Measurements from ENCODE around the gene PKHD1. TPM values are rescaled to one million over a fixed set of nuclear protein-coding genes. Genes with fewer than 3 reads are reported as not detected.

The PKHD1 gene
- total and polyA plus RNA-seq, 2 experiments from 2014 or later = 0.47 to 3.3 TPM

- H3K79me2 ChIP-seq = no peaks in the 10 kb centered on the region
- H3K36me3 ChIP-seq (replicated peaks; ENCODE audit: insufficient read depth, low read depth) = no peaks in the 10 kb centered on the region
- no peak overlapping the region for H3K4me2 ChIP-seq
- H3K9me3 ChIP-seq (ENCODE audit: low read depth) = no peaks in the 10 kb centered on the region
- H3K4me3 ChIP-seq = no peak overlapping the region
- no peaks in the 10 kb centered on the region for H3K4me1 ChIP-seq (ENCODE audit: insufficient read depth)
- TF ChIP-seq EZH2 (IDR thresholded peaks at IDR 0.05; ENCODE audit: borderline replicate concordance) (no peak), EZH2phosphoT487 (IDR thresholded peaks at IDR 0.05; ENCODE audit: low read depth, severe bottlenecking, unreplicated experiment) (no peak), CTCF (IDR thresholded peaks at IDR 0.05; ENCODE audit: poor library complexity) (no peak)
- H4K20me1 ChIP-seq (ENCODE audit: insufficient read depth, poor library complexity, severe bottlenecking) = no peaks in the 10 kb centered on the region
- DNase-seq (ENCODE audit: low spot score) = no peak
- no peaks in the 10 kb centered on the region for H3K27me3 ChIP-seq
- H3K27ac ChIP-seq = no peak overlapping the region
- no peak overlapping the region for H2AFZ ChIP-seq
- WGBS (ENCODE audit: low lambda C conversion rate, missing lambda C conversion rate) = 57% methylated on average over 2 of the region's 2 CpGs
- no peaks in the 10 kb centered on the region for H3K9me2 ChIP-seq (replicated peaks; ENCODE audit: insufficient read depth)
Measured at GRCh38 chr6:51846531-51846930, 240.9 kb downstream of the PKHD1 start.

- Histone ChIP-seq H3K4me3 (no peak overlapping the region), H3K27ac (no peak overlapping the region), H3K27me3 (no peaks in the 10 kb centered on the region), H3K4me1 (ENCODE audit: insufficient read depth) (no peaks in the 10 kb centered on the region), H3K79me2 (no peaks in the 10 kb centered on the region), H3K9me3 (ENCODE audit: low read depth) (no peaks in the 10 kb centered on the region), H3K4me2 (no peak overlapping the region), H3K36me3 (replicated peaks; ENCODE audit: insufficient read depth, low read depth) (no peaks in the 10 kb centered on the region), H4K20me1 (ENCODE audit: insufficient read depth, poor library complexity, severe bottlenecking) (no peaks in the 10 kb centered on the region), H2AFZ (no peak overlapping the region), H3K9me2 (replicated peaks; ENCODE audit: insufficient read depth) (no peaks in the 10 kb centered on the region)
- WGBS (ENCODE audit: low lambda C conversion rate, missing lambda C conversion rate) = 83% methylated on average over 3 of the region's 3 CpGs
- peak; percentile 16 for DNase-seq (ENCODE audit: low spot score)
- TF ChIP-seq EZH2 (IDR thresholded peaks at IDR 0.05; ENCODE audit: borderline replicate concordance) = no peak
- peak; percentile 31 for TF ChIP-seq CTCF (IDR thresholded peaks at IDR 0.05; ENCODE audit: poor library complexity)
Measured at GRCh38 chr6:51844336-51844735, 243.1 kb downstream of the PKHD1 start.

GRCh38 chr6:51843456-51844056, 243.9 kb downstream of the PKHD1 start:
- no peaks in the 10 kb centered on the region for H3K79me2 ChIP-seq
- no peak overlapping the region for H3K27ac ChIP-seq
- H3K27me3 ChIP-seq = no peaks in the 10 kb centered on the region
- no peaks in the 10 kb centered on the region for H3K36me3 ChIP-seq (replicated peaks; ENCODE audit: insufficient read depth, low read depth)
- H3K9me3 ChIP-seq (ENCODE audit: low read depth) = no peaks in the 10 kb centered on the region
- H3K4me3 ChIP-seq = no peak overlapping the region
- no peak overlapping the region for H2AFZ ChIP-seq
- no peak for DNase-seq (ENCODE audit: low spot score)
- 91% methylated on average over 5 of the region's 5 CpGs for WGBS (ENCODE audit: low lambda C conversion rate, missing lambda C conversion rate)
- no peak overlapping the region for H3K4me2 ChIP-seq
- TF ChIP-seq CTCF (IDR thresholded peaks at IDR 0.05; ENCODE audit: poor library complexity) (no peak), EZH2phosphoT487 (IDR thresholded peaks at IDR 0.05; ENCODE audit: low read depth, severe bottlenecking, unreplicated experiment) (no peak), EZH2 (IDR thresholded peaks at IDR 0.05; ENCODE audit: borderline replicate concordance) (no peak)
- no peaks in the 10 kb centered on the region for H3K4me1 ChIP-seq (ENCODE audit: insufficient read depth)
- no peaks in the 10 kb centered on the region for H4K20me1 ChIP-seq (ENCODE audit: insufficient read depth, poor library complexity, severe bottlenecking)
- no peaks in the 10 kb centered on the region for H3K9me2 ChIP-seq (replicated peaks; ENCODE audit: insufficient read depth)

All from hepatocyte (in vitro differentiated cells).